ENCODE results near the gene ABI1. TPM values are rescaled to one million over a fixed set of nuclear protein-coding genes. Genes with fewer than 3 reads are reported as not detected.

Gene ABI1
- total RNA-seq, 2 donors from 2014 or later: 40.6 to 42.2 TPM

DNA sequence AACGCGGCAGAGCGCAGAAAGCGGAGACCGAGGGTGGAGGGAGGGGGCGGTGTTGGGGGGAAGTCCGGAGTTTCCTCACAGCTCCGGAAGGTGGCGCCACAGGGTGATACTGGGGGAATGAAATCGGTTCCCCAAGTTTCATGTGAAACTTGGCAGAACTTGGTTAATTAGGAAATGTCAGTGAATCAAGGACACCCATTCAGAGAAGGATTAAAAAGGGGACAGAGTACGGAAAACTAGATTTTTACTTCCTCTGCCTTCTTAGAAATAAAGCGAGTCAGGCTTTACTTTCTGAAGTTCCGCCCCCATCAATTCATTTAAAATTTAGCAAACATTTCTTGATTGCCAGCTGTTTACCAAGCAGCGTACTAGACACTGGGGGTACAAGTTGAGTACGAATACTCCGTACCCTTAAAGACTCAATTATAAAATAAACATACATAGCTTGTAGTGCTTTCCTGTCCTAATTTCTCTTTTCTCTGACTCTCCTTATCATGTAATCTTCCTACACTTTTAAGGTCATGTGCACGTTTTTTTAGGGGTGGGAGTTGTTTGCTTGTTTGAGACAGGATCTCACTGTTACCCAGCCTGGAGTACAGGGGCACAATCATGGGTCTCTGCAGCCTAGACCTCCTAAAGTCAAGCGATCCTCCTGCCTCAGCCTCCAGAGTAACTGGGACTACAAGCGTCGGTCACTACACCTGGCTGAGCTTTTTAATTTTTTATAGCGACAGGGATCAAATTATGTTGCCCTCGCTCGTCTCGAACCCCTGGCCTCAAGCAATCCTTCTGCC lies 644 bp upstream of the ABI1 start:
- 48 to 54% methylated on average over 15 to 24 of the region's 24 CpGs for WGBS, 2 experiments (ENCODE audit: insufficient coverage in 1 of 2, insufficient read length in 1 of 2)
- Histone ChIP-seq H3K9ac (ENCODE audit: extremely low read depth, low read length, poor library complexity, severe bottlenecking) (no peak overlapping the region), H3K27ac (ENCODE audit: low read depth, low read length) (no peak overlapping the region), H3K9me3 (ENCODE audit: control insufficient read depth, low read length) (no peaks in the 10 kb centered on the region), H3K36me3 (ENCODE audit: control insufficient read depth, insufficient read depth, low read length) (no peaks in the 10 kb centered on the region), H3K4me1 (ENCODE audit: control insufficient read depth, insufficient read depth, low read length) (no peaks in the 10 kb centered on the region), H3K4me3 (ENCODE audit: low read length) (no peak overlapping the region), H3K27me3 (ENCODE audit: control insufficient read depth, insufficient read depth, low read length, poor library complexity, severe bottlenecking) (no peaks in the 10 kb centered on the region)
- TF ChIP-seq, protein P1, sequence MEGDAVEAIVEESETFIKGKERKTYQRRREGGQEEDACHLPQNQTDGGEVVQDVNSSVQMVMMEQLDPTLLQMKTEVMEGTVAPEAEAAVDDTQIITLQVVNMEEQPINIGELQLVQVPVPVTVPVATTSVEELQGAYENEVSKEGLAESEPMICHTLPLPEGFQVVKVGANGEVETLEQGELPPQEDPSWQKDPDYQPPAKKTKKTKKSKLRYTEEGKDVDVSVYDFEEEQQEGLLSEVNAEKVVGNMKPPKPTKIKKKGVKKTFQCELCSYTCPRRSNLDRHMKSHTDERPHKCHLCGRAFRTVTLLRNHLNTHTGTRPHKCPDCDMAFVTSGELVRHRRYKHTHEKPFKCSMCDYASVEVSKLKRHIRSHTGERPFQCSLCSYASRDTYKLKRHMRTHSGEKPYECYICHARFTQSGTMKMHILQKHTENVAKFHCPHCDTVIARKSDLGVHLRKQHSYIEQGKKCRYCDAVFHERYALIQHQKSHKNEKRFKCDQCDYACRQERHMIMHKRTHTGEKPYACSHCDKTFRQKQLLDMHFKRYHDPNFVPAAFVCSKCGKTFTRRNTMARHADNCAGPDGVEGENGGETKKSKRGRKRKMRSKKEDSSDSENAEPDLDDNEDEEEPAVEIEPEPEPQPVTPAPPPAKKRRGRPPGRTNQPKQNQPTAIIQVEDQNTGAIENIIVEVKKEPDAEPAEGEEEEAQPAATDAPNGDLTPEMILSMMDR (conservative IDR thresholded peaks at IDR 0.05): peak; percentile 88
- Mint-ChIP-seq H3K9me3 (no peaks in the 10 kb centered on the region), H3K27ac (peak overlapping the region; percentile 57), H3K4me1 (peaks cover 16% of the 10 kb centered on the region), H3K27me3 (ENCODE audit: insufficient read depth) (no peaks in the 10 kb centered on the region), H3K36me3 (ENCODE audit: low read depth) (no peaks in the 10 kb centered on the region), H3K4me3 (peak overlapping the region; percentile 85)
- DNase-seq: no peak

DNA sequence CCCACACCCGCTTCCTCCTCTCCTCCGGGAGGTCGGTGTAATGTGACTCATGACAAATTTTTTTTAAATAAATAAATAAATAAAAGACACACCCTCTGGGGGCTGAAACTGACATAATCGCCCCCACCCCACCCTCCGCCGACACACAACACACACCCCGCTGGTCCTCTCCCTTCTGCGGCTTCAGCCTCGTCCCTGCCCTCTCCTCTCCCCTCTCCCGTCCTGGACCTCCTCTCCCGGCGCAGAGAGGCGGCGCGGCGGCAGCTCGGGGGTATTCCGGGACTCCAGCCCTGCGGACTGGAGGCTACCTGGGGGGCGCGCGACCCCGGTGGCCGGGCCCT lies 686 bp downstream of the ABI1 start:
- Mint-ChIP-seq H3K36me3 (ENCODE audit: low read depth) (no peaks in the 10 kb centered on the region), H3K9me3 (no peaks in the 10 kb centered on the region), H3K27me3 (ENCODE audit: insufficient read depth) (no peaks in the 10 kb centered on the region), H3K4me1 (peaks cover 16% of the 10 kb centered on the region), H3K27ac (peak overlapping the region; percentile 80), H3K4me3 (peak overlapping the region; percentile 85)
- H3K4me3 ChIP-seq (ENCODE audit: low read length): peak overlapping the region; percentile 87
- H3K9me3 ChIP-seq (ENCODE audit: control insufficient read depth, low read length): no peaks in the 10 kb centered on the region
- TF ChIP-seq, protein P1 (conservative IDR thresholded peaks at IDR 0.05): no peak
- WGBS, 2 experiments (ENCODE audit: insufficient coverage in 1 of 2, insufficient read length in 1 of 2): 0% methylated on average over 22 of the region's 24 CpGs; no CpG with 5 or more reads in 1 of the 2 experiments
- H3K9ac ChIP-seq (ENCODE audit: extremely low read depth, low read length, poor library complexity, severe bottlenecking): peak overlapping the region; percentile 89
- H3K27me3 ChIP-seq (ENCODE audit: control insufficient read depth, insufficient read depth, low read length, poor library complexity, severe bottlenecking): no peaks in the 10 kb centered on the region
- peak overlapping the region; percentile 91 for H3K27ac ChIP-seq (ENCODE audit: low read depth, low read length)
- DNase-seq: peak; percentile 78
- H3K4me1 ChIP-seq (ENCODE audit: control insufficient read depth, insufficient read depth, low read length): no peaks in the 10 kb centered on the region
- no peaks in the 10 kb centered on the region for H3K36me3 ChIP-seq (ENCODE audit: control insufficient read depth, insufficient read depth, low read length)

DNA sequence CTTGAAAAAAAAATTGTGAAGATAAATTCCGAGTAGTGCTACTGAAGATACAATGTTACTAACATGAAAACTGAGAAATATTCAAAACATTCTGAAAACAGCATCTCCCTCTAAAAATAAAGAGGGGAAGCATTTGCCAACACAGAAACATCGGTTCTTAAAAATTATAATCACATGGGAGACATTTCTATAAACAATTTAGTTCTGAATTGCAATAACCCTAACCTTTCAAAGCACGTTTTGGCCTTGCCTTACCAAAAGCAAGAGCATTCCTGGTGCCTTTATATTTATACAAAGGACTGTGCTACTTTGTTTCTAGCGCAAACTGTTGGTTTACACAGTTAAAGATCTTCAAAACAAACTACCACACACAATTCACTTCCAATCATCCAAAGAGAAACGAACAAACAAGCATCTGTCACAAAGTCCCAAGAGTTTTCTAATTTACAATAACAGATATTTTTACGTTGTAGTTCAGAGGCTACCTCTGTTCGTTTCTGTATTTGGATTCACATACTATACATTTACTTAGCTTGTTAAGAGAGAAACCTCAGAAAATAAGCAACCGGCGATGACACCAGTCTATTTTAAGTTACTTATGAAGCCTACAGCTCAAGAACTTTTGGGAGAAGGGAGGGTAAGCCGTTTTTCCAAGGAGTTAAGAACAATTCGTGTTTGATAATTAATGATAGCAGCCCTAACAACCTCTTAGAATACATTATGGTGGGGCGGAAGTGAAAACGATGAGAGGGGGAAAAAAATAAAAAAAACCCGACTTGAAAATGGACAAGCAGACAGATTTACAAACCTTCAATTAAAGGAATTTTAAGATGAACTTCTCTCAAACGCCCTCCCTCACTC lies 1.3 kb downstream of the ABI1 start:
- Histone ChIP-seq H3K4me1 (ENCODE audit: control insufficient read depth, insufficient read depth, low read length) (no peaks in the 10 kb centered on the region), H3K36me3 (ENCODE audit: control insufficient read depth, insufficient read depth, low read length) (no peaks in the 10 kb centered on the region)
- 10 to 12% methylated on average over 3 to 12 of the region's 15 CpGs for WGBS, 2 experiments (ENCODE audit: insufficient coverage in 1 of 2, insufficient read length in 1 of 2)

More for the DNA sequence above, 1.3 kb downstream of the ABI1 start:
- Mint-ChIP-seq H3K4me3 (peak overlapping the region; percentile 85), H3K27ac (peak overlapping the region; percentile 80), H3K36me3 (ENCODE audit: low read depth) (no peaks in the 10 kb centered on the region), H3K9me3 (no peaks in the 10 kb centered on the region), H3K4me1 (peaks cover 18% of the 10 kb centered on the region), H3K27me3 (ENCODE audit: insufficient read depth) (no peaks in the 10 kb centered on the region)
- TF ChIP-seq, protein P1 (conservative IDR thresholded peaks at IDR 0.05): no peak
- Histone ChIP-seq H3K4me3 (ENCODE audit: low read length) (peak overlapping the region; percentile 87), H3K27ac (ENCODE audit: low read depth, low read length) (no peak overlapping the region), H3K9ac (ENCODE audit: extremely low read depth, low read length, poor library complexity, severe bottlenecking) (peak overlapping the region; percentile 89), H3K27me3 (ENCODE audit: control insufficient read depth, insufficient read depth, low read length, poor library complexity, severe bottlenecking) (no peaks in the 10 kb centered on the region), H3K9me3 (ENCODE audit: control insufficient read depth, low read length) (no peaks in the 10 kb centered on the region)
- no peak for DNase-seq

Measured in endodermal cell (in vitro differentiated cells).